Activated CD4-positive, CD25-positive, alpha-beta regulatory T cell treated with anti-CD3 and anti-CD28 coated beads, Interleukin-2, amount 50 U/mL, for 16 hours (primary cell): ENCODE results near the gene ACKR3.

Experiments
- DNase-seq: peaks from one replicate; pipeline ENCODE4 v3.0.0-alpha.2; 2020; ENCODE audit warnings: low read depth, low spot score

Gene ACKR3

DNA sequence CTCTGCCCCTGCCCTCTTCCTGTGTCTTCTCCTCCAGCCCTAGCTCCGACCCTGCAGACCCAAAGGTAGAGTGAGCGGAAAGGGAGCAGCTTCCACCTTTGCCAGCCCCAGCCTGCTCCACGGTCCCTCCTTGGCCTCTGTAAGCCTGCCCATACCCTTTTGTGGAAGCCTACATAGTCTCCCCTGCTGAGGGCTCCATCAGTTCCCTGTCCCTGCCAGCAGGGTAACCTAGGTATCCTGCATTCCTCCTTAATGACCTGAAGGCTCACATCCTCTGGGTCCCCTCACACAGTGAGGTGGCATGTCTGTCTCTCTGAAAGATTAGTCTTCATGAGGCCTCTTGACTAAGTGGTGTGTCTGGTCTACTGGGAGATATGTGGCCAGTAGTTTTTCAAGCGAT lies 20.5 kb upstream of the ACKR3 start:
- DNase-seq, result no peak

DNA sequence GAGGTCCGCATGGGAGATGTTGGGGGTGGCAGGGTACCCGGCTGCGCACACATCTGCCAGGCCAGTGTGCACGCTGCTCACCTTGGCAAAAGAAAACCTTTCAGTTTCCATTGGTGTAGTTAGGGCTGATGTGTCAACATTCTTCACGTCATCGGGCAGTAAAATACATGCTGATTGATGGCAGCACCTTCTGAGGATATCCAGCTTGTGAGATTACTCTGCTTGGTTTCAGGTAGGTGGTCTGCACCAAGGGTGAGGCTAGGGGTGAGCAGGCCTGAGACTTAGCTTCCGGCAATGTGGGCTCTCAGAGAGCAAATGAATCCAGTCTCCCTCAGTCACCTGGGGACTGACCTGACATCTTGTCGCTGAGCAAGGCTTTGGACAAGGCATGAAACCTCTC lies 19.3 kb upstream of the ACKR3 start:
- DNase-seq, result no peak

DNA sequence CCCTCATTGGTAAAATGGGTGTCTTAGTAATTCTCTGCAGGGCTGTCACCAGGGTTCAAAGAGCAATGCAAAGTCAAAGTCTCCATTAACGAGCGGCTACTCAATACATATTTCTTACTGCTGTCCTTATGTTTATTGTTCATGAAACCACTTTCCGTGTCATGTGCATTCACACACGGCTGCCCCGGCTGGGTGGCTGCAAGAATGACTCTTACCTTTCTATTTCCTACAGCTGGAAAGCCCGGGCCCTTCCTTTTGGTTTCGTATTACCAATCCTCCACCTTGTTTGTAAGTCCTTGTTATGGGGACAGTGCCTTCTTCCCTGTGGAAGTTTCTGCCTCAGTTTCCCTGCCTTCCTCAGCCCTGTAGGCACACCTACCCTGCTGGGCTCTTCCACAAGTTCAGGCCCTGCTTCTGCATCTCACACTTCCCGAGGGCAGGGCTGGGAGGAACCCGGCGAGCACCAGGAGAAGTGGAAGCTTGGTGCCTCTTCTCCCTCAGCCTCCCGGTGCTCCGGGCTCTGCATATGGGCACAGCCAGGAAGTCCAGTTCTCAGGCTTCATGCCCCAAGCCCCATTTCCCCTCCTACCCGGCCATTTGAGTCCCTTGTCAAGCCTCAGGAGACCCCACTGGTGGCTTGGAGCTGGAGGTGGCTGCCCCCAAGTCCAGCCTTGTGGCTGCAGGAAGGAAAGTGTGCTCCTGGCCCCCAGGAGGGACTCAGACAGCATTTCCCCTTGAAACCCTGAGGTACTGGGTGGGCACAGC lies 18.7 kb upstream of the ACKR3 start:
- no peak for DNase-seq

DNA sequence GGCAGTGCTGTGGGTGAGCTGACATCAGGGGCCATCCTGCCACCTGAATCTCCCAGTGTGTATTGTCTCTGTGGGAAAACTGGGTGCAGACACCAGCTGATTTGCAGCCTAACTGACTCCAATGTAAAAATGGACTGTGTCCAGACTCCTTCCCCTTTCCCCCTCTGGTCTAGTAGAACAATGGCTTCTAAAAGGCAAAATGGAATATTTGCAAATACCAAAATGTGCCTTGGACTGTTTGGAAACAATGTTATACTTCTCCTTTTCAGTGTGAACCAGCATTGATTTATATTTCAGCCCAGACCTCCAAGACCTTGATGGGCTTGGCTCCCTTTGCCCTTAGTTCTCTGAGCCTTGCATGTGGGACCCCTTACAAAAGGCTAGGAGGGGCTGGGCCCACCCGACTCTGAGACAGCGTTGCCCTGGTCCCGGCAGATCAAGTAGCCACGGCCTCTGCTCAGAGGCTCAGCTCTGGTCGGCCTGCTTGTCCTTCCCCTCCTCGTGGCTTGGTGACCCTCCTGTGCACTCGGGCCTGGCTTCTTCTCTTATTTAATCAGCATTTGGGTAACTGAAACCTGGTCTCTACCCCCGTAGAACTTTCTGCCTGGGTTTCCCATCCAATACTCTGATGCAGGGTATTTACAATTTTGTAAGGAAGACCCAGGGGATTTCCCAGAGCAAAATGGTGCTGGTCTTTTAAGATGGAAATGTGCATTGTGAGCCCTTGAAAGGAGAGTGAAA lies 18.0 kb upstream of the ACKR3 start:
- no peak for DNase-seq

DNA sequence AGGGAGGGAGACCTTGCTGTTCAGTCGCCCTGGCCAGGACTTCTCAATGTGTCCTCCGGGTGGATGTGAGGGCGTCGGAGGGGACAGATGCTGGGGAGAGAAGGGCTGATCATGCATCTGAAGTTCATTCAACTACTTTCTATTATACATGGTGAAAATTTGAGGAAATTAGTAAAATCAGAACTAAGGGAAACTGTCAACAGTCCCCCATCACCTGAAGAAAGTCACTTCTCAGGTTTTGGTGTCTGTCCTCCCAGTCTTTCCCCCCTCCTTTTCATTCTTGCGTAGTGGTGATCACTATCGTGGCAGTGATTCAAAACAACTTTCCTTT lies 17.4 kb upstream of the ACKR3 start:
- no peak for DNase-seq

DNA sequence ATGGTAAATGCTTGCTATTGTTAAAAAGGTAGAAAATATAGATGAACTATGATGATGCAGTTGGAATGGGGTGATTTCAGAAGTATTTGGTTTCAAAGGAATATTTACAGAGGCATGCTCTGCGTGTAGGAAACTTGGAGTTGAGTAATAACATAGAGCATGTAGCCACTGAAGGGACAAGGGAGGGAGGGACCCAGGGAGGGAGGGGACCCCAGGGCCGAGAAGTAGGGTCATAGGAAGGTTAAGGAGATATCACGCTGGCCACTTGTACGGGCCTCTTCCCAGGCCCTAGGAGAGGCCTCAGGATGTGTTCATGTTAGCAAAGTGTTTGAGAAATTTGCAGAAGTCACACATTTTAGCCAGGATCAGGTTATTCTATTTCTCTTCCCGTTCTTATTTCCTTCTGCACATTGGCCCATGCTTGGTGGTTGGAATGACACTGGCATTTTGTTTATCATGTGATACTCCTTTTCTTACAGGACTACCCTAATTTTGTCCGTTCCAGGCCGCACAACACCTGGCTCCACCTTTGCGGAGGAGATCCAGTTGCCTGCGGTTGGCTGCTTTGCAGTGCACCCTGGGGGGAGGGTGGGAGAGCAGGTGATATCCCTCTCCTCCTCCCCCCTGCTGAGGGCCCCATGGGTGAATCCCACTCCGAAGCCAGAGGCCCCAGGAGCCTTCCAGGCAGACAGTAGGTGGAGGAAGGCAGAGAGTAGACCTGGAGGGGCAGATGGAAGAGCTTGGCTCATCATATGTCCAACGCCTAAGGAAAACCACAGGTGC lies 16.9 kb upstream of the ACKR3 start:
- DNase-seq, result no peak

DNA sequence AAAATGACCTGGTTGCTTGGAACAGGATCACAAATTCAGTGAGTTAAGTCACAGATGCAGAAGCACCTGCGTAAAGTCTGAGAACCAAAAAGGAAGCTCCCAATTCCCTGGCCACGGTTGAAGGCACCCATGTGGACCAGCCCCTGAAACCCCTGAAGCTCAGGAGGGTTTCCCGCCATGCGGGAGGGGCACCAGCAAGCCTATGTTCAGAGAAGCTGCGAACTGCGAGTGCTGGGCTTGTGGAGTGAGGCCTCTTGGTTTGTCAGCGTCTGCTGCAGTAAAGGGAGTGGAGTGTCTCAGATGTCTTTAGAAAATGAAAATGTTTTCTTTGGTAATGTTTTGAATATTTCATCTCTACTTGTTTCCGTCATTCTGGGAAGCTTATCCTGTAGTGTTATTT lies 16.1 kb upstream of the ACKR3 start:
- no peak for DNase-seq

DNA sequence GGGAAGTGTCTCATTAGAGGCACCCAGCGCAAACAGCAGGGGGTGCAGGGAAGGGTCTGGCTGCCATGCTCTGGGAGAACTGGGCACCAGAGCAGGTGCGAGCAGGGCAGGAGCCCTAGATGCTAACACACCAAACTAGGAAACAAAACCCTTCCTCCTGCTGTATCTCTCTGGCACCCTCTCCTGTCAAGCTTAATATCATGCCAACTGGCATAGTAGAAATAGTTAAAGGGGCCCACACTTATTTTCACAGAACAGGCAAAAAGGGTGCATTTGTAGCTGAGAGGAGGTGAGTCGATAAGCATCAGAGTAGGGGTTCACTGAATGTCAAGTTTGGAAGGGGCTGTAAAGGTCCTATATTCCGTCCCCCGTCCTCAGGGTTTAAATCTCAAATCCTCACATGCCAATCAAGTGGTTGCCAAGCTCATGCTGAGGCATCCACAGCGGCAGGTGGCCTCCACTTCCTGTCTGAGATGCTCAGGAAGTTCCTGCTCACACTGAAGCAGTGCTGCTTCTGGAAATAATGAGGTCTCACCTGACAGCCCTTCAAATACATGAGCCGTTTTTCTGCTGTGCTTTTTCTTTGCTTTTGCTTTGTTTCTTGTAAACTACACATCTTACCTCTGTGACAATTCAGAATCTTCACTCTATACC lies 14.9 kb upstream of the ACKR3 start:
- no peak for DNase-seq

DNA sequence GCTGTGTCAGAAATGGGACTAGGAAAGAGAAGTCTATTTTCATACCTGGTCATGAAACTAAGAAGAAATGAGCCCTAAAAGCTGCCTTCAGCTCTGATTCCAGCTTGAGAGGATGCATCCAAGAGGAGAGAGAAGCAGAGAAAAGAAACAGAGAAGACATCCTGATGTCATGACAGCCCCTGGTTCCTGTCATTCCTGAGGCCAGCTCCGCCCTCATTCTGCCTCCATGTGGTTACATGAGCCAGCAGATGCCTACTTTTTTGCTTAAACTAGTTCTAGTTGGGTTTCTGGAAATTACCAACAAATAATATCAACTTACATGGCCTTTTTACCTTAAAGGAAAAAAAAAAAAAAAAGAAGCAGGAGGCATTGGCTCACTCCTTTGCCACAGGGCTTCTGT lies 14.1 kb upstream of the ACKR3 start:
- no peak for DNase-seq

DNA sequence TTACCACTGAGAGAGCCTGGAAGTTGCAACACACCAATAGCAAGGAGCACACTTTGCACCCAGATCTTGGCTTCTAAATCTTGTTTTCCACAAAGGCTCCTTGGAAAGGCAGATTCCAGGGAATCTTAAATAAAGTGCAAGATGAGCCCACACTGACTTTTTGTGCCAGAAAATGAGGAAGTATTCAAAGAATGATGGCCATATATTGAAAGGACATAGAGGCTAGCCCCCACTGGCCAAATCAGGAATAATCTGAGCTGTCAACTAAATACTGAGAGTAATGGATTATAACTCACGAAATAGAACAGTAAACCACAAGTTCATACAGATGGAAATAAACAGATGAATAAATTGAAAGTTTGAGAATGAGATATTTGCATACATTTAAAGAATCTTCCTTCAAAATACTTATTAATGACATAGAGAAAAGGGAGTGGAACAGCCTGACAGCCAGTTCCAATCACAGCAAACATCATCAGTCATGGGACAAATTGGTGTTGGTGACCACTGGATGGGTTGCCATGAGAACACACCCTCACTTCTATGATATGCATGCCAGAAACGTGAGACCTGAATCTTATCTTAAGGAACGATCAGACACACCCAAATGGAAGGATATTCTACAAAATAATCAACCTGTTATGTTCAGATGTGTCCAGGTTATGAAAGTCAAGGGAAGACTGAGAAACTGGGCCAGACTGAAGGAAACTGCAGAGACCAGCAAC lies 12.2 kb upstream of the ACKR3 start:
- DNase-seq, result no peak

DNA sequence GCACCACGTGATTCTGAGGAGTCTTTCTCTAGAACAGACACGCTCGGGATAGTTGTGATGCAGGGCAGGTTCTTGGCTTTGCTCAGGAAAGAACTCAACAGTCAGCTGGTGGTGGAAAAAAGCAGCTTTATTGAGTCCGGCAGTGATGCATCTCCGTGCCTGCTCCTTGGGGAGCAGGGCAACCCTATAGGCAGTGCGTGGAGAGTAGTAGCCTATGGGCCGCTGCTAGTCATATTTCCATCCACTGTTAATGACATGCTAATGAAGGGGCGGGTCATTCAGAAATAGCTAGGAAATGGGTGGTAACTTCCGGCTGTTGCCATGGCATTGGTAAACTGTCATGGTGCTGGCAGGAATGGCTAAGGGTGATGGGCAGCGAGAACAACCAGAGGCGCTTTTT lies 11.6 kb upstream of the ACKR3 start:
- no peak for DNase-seq

DNA sequence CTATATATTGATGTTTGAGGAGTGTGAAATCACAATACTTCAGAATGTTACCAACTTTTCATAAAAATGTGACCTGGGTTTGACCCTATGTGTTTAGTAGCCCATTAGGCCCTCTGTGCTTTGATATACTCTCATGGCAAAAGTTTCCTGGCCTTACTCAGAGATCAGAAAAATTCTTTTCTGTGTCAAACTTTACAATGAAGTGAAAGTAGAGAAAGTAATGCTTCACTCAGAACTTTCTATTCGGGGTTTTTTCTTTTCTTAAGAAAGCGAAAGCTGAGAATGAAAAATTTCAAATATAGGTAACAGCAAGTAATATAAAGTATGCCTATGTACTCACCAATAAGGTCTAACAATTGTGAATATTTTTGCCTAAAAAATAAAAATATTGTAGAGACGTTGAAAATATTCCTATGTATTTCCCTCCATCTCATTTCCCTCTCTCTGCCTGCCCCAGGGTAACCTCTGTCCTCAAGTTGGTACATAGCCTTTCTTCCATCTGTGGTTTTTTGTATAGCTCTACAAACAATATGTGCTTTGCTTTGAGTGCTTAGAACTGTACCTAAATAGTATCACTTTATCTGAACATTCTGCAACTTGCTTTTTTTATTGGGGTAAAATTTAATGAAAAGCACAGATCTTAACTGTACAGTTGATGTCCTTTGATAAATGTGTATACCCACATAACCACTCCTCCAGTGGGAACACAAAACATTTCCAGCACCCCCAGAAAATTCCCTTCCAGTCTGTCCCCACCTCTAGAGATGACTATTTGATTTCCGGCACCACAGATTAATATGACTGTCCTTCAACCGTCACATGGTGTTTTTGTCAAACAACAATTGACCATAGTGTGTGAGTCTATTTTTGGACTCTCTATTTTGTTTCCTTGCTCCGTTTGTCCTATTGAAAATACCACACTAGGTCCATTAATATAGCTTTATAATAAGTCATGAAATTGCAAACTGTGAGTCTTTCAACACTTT lies 10.3 kb upstream of the ACKR3 start:
- DNase-seq, result no peak

DNA sequence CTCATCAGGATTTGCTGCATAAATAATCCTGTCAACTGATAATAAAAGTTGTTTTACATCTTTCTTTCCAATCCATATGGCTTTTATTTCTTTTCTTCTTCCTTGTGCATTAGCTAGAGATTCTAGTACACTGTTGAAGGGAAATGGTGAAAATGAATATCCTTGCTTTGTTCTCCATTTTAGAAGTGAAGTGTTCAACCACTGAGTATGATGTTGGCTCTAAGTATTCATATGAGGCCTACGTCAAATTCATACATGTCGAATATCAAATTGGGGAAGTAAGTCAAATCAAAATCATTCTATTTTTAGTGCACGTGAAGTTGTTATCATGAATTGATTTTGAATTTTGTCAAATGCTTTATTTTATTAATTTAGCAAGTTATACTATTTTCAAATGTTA lies 7.8 kb upstream of the ACKR3 start:
- DNase-seq, result no peak

DNA sequence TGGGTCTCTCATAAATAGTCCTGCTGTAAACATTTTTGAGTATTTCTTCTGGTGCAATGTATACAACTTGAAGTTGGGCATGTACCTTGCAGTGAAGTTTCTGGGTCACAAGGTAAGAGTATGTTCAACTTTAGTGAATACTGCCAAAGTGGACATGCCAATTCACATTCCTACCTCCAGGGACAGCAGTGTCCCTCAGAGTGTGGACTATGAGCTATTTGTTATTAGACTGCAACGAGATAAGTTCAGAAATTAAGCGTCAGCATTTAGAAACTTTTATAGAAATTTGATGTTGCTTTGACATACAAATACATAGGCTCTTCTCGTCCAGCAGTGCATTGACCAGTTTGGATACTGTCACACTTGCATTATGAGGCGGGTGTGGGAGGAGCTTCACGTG lies 7.2 kb upstream of the ACKR3 start:
- no peak for DNase-seq

DNA sequence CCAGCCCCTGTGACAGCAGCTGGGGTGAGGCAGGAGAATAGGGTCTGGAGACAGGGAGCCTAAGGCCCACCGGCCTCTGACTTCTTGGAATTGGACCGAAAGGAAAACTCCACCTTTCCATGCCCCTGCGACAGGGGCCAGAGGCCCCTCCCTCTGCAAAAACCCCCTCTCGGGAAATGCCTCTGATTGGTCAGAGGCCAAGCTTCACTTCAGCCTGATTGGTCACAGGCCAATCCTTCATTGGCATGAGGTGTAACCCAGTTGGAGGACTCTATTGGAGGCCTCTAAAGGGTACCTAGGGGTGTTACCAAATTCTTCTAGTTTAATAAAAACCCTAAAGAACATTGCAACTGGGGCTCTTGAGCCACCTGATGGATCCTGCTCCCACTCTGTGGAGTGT lies 5.7 kb upstream of the ACKR3 start:
- DNase-seq, result no peak

DNA sequence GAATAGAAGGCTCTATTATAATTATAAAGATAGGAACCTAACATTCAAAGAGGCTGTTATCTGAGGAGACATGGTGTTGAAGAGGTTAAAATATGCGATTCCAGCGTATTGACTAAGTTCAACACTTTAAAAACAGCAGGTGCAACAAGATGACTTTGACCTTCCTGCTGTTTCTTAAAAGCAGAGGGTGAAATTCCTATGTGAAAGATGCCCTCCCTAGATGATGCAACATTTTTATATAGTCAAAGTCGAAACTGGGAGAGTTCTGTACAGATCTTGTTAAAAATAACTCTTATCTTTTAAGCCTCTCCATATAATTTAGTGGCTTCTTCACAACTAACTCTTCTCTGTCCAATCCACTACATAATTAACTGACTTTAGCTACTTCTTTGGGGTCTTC lies 4.4 kb upstream of the ACKR3 start:
- DNase-seq, result no peak

DNA sequence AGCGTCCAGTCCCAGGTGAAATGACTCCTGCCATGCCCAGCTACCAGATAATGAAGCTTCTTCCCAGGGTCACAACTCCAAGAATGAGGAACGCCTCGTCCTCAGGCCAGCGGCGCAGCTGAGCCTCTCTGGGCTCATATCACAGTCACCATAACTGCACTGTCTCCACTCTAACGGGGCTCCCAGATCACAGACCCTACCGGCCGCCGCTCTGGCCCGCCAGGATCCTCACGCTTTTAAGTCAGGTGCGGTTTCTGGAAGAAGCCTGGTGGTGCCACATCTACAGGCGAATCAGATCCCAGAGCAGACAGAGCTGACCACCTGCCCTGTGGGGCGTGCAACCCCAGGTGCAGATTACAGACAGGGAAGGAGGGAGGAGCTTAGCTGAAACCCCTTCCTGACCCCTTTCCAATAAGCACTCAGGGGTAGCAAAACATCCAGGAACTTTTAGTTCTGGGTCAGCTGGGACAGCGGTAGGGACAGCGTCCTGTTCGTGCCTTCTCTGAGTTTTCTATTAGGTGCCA lies 3.7 kb upstream of the ACKR3 start:
- DNase-seq, result no peak

DNA sequence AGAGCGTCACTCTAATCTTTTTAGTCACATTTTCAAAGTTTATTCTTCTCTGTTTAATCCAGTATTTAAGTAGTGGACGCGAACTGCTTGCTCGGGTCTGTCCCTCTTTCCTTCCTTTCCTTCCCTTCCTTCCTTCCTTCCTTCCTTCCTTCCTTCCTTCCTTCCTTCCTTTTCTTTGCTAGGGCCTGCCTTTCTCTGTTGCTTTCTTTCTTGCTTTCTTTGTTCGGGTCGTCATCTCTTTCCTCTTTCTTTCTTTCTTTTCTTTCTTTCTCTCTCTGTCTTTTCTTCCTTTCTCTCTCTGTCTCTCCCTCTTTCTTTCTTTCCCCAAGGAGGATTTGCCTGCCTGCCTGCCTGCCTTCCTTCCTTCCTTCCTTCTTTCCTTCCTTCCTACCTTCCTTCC lies 3.0 kb upstream of the ACKR3 start:
- no peak for DNase-seq

DNA sequence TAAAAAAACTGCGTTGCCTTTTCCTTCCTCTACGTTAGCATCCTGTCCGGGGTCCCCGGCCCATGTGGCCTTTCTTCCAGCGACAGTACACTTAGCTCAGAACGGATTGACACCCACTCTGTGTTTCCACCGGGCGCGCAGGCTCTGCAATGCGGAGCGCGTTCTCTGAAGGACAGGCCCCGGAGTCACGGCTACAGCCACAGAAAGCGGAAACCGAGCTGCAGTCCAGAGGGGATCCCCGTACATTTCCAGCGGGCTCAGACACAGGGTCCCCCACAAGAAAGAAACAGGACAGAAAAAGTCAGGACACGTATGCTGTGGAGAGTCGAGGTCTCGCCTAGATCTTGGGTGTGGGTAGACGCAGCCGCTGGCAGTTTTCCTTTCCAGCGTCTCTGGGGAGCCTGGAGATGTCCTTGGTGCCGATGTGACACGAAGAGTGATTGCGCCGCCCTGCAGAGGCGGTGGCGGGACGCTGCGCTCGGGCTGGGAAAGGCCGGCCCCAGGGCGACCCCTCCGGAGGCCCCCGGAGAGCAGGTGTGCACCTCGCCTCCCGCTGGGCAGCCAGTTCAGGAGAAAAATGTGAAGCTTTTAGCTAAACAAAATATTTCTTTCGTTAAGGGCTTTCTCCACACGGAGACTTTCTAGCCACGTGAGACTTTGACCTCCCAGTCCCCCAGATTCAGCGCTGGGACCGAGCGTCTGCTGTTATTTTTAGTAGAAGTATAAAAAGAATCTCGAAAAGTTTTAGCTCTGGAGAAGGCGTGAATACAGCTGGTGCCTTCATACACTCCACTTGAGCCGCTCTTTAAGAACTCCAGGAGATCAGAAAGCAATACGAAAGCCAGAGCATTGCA lies 1.3 kb upstream of the ACKR3 start:
- DNase-seq, result no peak
